GM21619 (cell line): ENCODE results near the gene KHDC3L.
"Not testable (repeated sequence)": the region's sequence is repeated elsewhere in the genome, so short reads cannot be mapped to it uniquely, and the experiment has no call there.

ENCODE experiments used
- ATAC-seq: cut with Tn5 transposase; IDR thresholded peaks from one replicate; pipeline ENCODE4 v1.9.1; 2021; ENCODE audit not compliant: unreplicated experiment

The KHDC3L gene

DNA sequence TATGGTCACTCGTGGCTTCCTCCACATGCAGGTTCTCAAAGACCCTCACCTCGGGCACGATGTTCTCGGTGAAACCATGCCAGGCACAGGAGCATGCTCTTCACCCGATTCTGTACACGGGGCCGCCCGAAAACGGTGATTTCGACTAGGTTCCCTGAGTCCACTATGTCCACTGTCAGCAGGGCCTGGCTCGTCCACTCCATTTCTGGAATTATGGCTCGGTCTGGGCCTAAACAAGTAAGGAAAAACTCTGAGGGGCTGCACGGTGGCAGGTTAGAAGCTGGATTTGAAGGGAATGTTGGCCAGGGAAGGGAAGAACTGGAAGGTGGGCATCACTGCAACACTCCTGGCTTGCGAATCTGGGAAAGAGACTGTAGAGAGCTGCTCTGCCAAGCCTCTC is 6.7 kb downstream of the KHDC3L start:
- ATAC-seq, result no peak

DNA sequence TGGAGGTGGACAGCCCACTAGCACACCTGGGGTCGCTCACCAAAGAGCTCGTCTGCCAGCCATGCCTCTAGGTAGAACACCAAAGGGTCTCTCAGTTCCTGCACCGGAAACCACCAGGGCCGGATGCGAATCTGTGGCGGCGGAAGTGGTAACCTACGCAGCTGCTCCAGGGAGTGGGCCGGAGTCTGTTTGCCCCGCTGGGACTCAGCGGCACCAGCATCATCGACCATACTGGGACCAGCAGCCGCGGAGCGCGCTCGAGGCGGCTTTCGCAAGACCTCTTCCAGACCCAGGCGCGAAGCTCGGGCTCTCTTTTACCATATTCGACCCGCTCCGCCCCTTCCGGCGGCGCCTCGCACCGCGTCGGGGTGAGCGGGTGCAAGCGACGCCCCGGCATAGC is 7.1 kb downstream of the KHDC3L start, which contains the start of gene OOEP:
OOEP (minus strand) TSS at position 335 of the 400 bp plus-strand sequence; CDS start at position 230, 105 bp downstream.
- ATAC-seq, result no peak

DNA sequence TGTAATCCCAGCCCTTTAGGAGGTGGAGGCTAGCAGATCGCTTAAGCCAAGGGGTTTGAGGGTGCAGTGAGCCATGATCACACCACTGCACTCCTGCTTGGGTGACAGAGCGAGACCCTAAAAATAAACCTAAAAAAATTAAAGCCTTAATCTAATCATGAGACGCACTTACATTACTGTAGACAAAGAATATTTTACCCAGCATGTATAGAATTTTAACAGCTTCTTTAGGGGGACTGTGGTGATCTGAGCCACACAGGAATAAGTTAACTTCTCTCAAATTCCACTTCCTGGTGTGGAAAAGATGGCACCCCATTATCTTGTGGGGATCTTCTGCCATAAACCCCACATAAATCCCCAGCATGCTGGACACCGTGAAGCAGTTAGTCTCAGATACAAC is 9.5 kb downstream of the KHDC3L start:
- ATAC-seq, result no peak

DNA sequence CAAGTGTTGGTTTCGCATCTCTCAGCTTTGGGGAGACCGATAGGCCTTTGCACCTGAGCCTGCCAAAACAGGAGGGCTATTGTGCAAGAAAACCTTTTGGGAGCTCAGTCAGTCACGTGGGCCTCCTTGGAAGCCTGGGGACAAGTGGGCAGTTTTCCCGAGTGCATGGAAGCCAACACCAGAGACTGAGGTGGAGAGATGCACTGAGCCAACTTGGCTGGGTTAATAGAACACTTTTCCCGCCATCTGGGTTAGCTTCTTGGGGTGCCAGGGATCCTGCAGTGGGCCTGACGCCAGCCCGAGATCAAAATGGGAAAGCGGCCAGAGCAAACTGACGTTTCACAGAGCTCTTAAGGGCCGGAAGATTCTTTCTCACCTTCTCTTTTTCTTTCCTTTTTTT is 10.1 kb downstream of the KHDC3L start:
- no peak for ATAC-seq

DNA sequence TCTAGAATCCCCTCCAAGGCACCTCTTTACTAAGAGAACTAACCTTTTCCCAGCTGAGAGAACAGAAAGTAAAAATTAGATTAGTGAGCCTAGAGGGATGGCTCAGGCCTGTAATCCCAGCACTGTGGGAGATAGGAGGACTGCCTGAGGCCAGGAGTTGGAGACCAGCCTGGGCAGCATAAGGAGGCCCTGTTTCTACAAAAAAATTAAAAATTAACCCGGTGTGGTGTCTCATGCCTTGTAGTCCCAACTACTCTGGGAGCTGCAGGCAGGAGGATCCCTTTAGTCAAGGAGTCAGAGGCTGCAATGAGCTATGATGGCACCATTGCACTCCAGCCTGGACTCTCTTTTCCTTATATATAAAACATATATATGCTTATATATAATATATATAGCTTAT is 12.8 kb downstream of the KHDC3L start:
- no peak for ATAC-seq

DNA sequence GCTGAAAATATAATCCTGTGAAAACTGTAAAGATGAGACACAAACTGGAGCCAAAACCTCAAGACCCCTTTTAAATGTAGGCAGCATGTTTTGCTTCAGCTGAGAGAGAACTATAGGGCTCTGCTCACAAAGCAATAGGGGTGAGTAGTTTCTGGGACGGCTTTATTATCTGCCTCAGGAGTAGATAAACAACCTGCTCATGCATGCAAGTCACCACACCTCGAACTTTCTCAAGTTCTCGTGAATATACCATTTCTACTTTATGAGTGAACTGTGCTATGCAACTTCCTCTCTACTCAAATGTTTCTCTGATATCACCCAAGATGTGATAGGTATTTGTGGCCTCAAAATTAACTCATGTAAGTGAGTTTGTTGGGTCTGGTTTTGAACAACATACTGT is 14.8 kb downstream of the KHDC3L start:
- ATAC-seq, result no peak

DNA sequence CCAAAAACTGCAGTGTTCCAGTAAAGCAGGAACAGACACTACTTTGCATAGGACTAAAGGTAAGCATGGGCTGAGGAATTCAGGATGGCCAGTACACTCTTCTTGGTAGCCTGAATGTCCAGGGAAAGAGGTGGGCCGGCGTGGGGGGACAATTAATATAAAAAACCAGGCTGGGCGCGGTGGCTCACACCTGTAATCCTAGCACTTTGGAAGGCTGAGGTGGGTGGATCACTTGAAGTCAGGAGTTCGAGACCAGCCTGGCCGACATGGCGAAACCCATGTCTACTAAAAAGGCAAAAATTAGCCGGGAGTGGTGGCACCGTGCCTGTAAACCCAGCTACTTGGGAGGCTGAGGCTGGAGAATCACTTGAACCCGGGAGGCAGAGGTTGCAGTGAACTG is 19.1 kb downstream of the KHDC3L start:
- ATAC-seq, result not testable (repeated sequence)

DNA sequence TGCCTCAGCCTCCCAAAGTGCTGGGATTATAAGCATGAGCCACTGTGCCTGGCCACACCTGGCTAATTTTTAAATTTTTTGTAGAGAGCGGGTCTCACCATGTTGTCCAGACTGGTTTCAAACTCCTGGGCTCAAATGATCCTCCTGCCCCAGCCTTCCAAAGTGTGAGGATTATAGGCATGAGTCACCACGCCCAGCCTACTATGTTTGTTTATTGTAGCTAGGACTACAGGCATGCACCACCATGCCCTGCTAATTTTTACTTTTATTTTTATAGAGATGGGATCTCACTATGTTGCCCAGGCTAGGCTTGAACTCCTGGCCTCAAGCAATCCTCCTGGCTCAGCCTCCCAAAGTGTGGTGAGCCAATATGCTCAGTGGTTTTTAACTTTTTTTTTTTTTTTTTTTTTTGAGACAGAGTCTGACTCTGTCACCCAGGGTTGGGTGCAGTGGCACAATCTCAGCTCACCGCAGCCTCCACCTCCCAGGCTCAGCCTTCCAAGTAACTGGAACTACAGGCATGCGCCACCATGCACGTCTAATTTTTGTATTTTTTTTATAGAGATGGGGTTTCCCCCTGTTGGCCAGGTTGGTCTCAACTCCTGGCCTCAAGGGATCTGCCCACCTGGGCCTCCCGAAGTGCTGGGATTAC is 20.1 kb downstream of the KHDC3L start:
- ATAC-seq, result no peak

DNA sequence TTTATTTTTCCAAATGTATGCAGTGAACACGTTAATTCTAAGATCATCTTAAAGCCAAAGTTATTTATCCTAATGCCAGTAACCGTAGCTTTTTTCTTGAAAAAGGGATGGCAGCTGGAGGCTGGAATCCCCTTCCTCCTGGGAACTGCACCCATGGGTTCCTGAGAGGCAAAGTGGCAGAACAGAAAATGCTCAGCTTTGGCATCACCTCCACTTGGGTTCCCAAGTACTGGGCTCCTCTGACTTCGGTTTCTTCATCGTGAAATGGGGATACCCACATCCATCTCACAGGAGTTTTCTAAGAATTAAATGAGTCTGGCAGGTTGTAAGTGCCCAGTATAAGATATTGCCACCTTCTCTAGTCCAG is 26.0 kb downstream of the KHDC3L start:
- ATAC-seq, result peak; percentile 30

DNA sequence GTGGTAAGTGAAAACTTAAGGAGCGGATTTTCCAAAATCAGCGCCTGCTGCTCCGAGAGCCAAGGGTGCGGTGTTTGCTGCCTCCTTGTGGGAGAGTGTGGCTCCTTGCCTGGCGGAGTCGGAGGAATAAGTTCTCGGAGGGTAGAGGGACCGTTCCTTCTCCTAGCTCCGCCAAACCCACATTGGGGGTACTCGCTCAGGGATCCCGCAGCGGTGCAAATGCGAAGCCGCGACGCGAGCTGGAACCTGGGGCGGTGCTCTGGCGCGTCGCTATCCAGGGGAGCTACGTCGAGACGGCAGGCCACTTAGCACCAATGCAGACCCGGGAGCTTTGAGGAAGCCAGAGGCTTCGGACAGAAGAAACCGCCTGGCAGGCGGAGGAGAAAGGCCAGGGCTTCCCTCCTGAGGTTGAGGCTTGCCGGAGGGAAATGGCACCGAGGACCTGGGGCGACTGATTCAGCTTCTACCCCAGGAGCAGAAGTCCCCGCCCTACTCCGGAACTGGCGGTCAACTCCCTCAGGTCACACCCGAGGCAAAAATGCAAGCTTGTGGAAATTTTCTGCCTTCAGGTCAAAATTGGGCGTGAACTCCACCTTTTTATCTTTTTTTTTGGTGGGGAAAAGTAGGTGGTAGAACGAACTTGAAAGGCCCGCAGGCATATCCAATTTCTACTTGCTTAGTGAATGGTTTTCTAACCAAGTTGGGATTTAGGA is 26.5 kb downstream of the KHDC3L start:
- peak; percentile 83 for ATAC-seq

DNA sequence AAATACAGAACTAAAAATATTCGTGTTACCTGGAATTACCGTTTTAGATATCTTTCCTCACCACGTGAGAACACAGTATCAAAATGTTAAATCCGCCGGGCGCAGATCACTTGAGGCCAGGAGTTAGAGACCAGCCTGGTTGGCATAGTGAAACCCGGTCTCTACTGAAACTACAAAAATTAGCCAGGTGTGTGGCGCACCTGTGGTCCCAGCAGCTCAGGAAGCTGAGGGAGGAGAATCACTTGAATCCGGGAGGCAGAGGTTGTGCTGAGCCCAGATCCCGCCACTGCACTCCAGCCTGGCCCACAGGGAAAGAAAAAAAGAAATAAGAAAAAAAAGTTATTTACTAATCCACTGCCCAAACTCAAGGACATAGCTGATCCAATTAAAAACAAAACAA is 27.4 kb downstream of the KHDC3L start:
- no peak for ATAC-seq

DNA sequence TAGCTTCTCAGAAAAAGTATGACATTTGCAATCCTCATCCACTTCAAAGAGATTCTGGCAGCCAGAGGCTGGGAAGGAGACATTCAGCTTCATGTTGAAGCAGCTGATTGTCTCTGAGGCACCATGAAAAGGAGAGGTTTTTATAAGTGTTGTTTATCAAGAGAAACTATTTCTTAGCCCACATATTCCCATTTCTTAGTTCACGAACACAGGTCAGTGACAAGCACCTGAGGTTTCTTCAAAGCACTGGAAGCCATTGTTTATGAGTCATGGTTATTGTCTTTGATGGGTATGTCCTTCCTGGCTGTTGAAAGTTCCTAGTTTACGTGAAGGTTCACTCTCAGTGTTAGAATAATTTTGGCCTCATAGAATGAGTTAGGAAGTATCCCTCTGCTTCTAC is 29.2 kb downstream of the KHDC3L start:
- no peak for ATAC-seq

DNA sequence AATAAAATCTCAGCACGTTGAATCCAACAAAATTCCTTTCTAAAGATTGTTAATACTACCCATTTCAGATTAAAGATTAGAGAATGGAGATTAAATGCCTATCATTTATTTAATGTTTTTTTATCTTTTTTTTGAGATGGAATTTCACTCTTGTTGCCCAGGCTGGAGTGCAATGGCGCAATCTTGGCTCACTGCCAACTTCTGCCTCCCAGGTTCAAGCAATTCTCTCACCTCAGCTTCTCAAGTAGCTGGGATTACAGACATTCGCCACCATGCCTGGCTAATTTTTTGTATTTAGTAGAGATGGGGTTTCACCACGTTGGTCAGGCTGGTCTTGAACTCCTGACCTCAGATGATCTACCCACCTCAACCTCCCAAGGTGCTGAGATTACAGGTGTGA is 29.7 kb downstream of the KHDC3L start:
- ATAC-seq, result not testable (repeated sequence)

DNA sequence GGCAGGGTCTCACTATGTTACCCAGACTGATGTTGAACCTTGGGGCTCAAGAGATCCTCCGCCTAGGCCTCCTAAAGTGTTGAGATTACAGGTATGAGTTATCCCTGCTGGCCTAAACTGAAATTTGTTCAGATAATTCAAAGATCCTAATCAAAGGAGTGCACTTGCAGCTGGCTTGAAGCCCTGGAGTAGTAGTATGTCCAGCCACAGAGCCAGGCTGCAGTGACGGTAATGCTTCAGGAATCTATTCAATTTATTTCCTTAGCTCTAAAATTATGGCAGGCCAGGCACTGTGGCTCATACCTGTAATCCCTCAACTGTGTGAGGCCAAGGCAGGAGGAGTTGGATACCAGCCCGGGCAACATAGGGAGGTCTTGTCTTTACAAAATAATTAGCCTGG is 30.8 kb downstream of the KHDC3L start:
- ATAC-seq, result no peak

DNA sequence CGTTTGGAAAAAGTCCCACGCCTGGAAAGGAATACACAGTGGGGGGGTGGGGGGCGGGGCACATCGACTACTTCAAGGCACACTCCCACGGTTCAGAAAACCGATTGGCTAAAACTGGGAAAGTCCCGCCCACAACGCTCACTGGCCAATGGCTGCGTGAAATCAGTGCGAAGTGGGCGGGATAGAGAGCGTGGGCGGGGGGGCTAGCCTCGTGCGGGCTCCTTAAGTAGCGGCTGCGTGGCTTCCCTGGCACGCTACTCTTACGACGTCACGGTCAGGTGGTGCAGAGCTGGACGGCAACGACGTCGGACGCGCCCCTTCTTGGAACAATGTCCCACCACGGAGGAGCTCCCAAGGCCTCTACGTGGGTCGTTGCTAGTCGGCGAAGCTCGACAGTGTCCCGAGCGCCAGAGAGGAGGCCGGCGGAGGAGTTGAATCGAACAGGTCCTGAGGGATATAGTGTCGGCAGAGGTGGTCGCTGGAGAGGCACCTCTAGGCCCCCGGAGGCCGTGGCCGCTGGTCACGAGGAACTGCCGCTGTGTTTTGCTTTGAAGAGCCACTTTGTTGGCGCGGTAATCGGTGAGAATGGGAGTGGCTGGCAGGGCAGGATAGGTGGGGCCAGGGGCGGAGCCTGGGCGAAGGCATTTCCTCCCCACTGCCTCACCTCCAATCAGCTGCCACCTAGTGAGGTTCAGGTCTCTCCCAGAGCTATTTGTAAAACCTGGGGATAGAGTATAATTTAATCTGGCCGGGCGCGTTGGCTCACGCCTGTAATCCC is 32.3 kb downstream of the KHDC3L start, which contains the start of gene DDX43:
DDX43 (plus strand) TSS at position 252 of the 778 bp plus-strand sequence; CDS start at position 330, 78 bp downstream.
- no peak for ATAC-seq

DNA sequence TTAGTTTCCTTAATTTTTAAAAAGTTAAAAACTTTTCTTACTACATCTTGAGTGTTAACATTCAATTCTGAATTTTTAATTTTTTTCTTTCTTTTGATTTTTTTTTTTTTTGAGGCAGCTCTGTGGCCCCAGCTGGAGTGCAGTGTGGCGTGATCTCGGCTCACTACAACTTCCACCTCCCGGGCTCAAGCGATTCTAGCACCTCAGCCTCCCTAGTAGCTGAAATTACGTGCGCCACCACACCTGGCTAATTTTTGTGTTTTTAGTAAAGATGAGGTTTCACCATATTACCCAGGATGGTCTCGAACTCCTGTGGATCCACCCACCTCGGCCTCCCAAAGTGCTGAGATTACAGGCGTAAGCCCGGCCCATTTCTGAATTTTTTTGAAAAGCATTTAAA is 33.4 kb downstream of the KHDC3L start:
- ATAC-seq, result no peak

DNA sequence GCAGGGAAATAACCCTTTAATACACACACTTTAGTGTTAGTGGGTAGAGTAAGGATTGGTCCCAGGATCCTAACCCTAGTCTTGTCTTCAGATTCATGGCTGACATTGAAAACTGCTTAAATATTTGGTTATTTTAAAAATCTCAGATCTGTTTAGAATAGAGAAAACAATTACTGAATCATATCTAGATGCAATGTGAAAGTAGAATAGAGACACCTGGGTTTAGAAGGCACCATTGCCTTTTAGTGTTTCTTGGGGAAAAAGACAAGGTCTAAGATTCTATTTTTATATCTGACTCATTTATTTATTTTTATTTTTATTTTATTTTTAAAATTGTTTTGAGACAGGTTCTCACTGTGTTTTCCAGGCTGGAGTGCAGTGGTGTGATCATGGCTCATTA is 38.2 kb downstream of the KHDC3L start:
- no peak for ATAC-seq

DNA sequence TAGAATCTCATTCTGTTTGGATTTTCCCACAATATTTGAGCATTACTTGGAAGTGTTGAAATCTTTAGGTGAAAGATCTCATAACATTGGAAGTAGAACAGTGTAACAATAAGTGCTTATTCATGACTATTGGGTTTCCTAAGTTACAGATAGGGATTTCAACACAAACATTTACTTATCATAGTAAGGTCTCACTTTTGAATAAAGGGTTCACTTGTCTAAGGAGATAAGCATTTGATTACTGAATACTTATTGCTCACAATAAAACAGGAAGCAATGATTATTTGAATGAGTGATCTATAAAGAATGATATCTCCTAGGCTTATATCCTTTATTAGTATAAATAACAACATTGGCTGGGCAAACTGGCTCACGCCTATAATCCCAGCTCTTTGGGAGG is 46.9 kb downstream of the KHDC3L start:
- ATAC-seq, result no peak

DNA sequence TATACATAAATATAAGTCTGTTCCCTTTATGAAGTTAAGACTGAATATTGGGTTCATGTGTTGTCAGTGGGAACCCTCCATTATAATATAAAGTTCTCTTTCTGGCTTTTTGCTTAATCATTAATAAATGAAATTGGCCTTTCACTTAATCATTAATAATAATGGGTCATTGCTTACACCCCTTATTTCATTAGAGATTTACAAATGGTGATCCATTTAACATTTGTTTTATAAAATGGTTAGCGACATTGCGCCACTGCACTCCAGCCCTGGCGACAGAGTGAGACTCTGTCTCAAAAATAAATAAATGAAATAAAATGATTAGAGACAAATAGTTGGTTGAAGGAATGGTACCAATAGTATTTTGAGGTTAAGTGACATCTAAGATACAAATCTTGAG is 50.6 kb downstream of the KHDC3L start:
- no peak for ATAC-seq
